Measurements from ENCODE around the gene DARS1. TPM values are rescaled to one million over a fixed set of nuclear protein-coding genes. Genes with fewer than 3 reads are reported as not detected.

The DARS1 gene
- total RNA-seq, 1 experiment from 2014 or later = 63.0 TPM

DNA sequence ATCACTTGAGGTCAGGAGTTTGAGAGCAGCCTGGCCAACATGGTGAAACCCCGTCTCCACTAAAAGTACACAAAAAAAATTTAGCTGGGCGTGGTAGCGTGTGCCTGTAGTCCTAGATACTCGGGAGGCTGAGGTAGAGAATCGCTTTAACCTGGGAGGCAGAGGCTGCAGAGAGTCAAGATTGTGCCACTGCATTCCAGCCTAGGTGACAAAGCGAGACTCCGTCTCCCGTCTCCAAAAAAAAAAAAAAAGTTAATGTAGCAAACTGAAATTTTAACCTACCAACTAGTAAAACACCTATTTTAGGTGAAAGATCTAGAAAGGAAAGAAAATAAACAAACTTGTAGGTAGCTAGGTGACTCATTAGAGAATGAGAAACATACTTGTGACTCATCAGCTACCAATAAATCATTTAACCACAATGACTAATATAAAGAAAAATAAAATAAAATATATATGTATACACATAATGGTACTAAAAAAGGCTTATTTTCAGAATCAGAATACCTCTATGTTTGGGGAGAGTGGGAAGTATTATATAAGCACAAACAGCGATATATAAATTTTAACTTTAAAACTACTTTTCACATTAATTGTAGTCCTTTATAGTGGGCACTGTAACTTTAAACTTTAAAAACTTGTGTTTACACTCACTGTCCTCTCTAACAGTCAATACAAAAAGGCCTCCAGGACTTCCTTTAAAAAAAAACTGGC is 36.6 kb downstream of the DARS1 start:
- Histone ChIP-seq H2AFZ (no peak overlapping the region), H3K4me2 (peak overlapping the region; percentile 71), H3K9me3 (ENCODE audit: insufficient read depth, low read depth) (0 out of 2 replicates have a peak, but pooled peaks cover 6% of the 10 kb centered on the region), H3K9me2 (ENCODE audit: insufficient read depth) (no peaks in the 10 kb centered on the region), H4K20me1 (ENCODE audit: insufficient read depth) (no peaks in the 10 kb centered on the region), H3K27ac (peak overlapping the region; percentile 93), H3K4me3 (peak overlapping the region; percentile 36; the same call in 1 of the 2 replicates), H3K36me3 (ENCODE audit: low read depth) (peaks cover 39% of the 10 kb centered on the region; the same call in 1 of the 2 replicates), H3K79me2 (ENCODE audit: low read depth) (peaks cover 57% of the 10 kb centered on the region), H3F3A (ENCODE audit: insufficient read depth, low read depth) (peaks cover 36% of the 10 kb centered on the region), H3K27me3 (ENCODE audit: insufficient read depth, low read depth) (no peaks in the 10 kb centered on the region), H3K4me1 (replicated peaks; ENCODE audit: insufficient read depth) (peaks cover 41% of the 10 kb centered on the region)
- DNase-seq = peak; percentile 75 to 95
- ChIA-PET CTCF (no interaction called here), POLR2A (ENCODE audit: unreplicated experiment) (interaction anchor here (0.6 kb wide), 2 partner anchors 12 to 615 kb away, joined by 3 to 13 read pairs; no protein-coding TSS in a partner anchor)
- TF ChIP-seq EZH2 (IDR thresholded peaks at IDR 0.05; ENCODE audit: low read depth) = no peak
- TF ChIP-seq, protein P1, sequence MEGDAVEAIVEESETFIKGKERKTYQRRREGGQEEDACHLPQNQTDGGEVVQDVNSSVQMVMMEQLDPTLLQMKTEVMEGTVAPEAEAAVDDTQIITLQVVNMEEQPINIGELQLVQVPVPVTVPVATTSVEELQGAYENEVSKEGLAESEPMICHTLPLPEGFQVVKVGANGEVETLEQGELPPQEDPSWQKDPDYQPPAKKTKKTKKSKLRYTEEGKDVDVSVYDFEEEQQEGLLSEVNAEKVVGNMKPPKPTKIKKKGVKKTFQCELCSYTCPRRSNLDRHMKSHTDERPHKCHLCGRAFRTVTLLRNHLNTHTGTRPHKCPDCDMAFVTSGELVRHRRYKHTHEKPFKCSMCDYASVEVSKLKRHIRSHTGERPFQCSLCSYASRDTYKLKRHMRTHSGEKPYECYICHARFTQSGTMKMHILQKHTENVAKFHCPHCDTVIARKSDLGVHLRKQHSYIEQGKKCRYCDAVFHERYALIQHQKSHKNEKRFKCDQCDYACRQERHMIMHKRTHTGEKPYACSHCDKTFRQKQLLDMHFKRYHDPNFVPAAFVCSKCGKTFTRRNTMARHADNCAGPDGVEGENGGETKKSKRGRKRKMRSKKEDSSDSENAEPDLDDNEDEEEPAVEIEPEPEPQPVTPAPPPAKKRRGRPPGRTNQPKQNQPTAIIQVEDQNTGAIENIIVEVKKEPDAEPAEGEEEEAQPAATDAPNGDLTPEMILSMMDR (conservative IDR thresholded peaks at IDR 0.05) = no peak
- no TSS peak for BruUV-seq (replicated peaks)
- intact Hi-C loops (cut with micrococcal nuclease; ENCODE audit: unreplicated experiment) = loop anchor here (1.0 to 10.0 kb wide), 3 partner anchors 37 to 288 kb away; partner anchors contain the start of genes DARS1 and MCM6

DNA sequence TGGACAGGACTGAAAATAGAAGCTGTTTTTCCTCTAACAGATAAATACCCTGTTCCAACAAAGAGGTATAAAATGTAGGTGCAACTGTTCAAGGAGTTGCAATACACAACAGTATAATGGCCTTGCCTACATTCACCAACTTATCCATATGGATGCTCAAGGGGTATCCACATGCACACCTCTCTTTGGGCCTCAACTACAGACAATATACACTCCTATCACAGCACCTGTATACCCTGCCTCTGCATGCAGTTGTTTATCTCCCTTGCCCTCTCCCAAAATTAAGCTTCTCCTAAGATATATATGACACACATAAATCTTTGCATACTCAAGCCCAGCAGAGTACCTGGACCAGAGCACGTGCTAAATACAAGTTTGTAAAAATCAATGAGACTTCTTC is 37.3 kb downstream of the DARS1 start:
- peaks cover 36% of the 10 kb centered on the region for H3F3A ChIP-seq (ENCODE audit: insufficient read depth, low read depth)
- no peaks in the 10 kb centered on the region for H4K20me1 ChIP-seq (ENCODE audit: insufficient read depth)
- no peak overlapping the region for H2AFZ ChIP-seq
- ChIA-PET CTCF (no interaction called here), POLR2A (ENCODE audit: unreplicated experiment) (interaction anchor here (0.6 to 0.7 kb wide), 2 partner anchors 614 to 1156 kb away, joined by 3 to 4 read pairs; no protein-coding TSS in a partner anchor)
- DNase-seq = no peak
- peaks cover 63% of the 10 kb centered on the region for H3K79me2 ChIP-seq (ENCODE audit: low read depth)
- TF ChIP-seq, protein P1 (conservative IDR thresholded peaks at IDR 0.05) = no peak
- no peak for TF ChIP-seq EZH2 (IDR thresholded peaks at IDR 0.05; ENCODE audit: low read depth)
- 0 out of 2 replicates have a peak, but pooled peaks cover 6% of the 10 kb centered on the region for H3K9me3 ChIP-seq (ENCODE audit: insufficient read depth, low read depth)
- intact Hi-C loops (cut with micrococcal nuclease; ENCODE audit: unreplicated experiment) = loop anchor here (1.0 to 10.0 kb wide), 2 partner anchors 73 to 288 kb away; partner anchors contain the start of gene MCM6
- no peaks in the 10 kb centered on the region for H3K27me3 ChIP-seq (ENCODE audit: insufficient read depth, low read depth)
- H3K4me3 ChIP-seq = peak overlapping the region; percentile 36; the same call in 1 of the 2 replicates
- peaks cover 41% of the 10 kb centered on the region for H3K4me1 ChIP-seq (replicated peaks; ENCODE audit: insufficient read depth)
- no peaks in the 10 kb centered on the region for H3K9me2 ChIP-seq (ENCODE audit: insufficient read depth)
- BruUV-seq (replicated peaks) = TSS peak; percentile 53
- peaks cover 40% of the 10 kb centered on the region for H3K36me3 ChIP-seq (ENCODE audit: low read depth)
- peak overlapping the region; percentile 71 for H3K4me2 ChIP-seq
- H3K27ac ChIP-seq = peak overlapping the region; percentile 93

GRCh38 chr2:135947483-135947882 is 37.9 kb downstream of the DARS1 start:
- no peak overlapping the region for H3K4me3 ChIP-seq
- 0 out of 2 replicates have a peak, but pooled peaks cover 6% of the 10 kb centered on the region for H3K9me3 ChIP-seq (ENCODE audit: insufficient read depth, low read depth)
- H3K4me2 ChIP-seq = peak overlapping the region; percentile 71
- DNase-seq = no peak
- TF ChIP-seq, protein P1 (conservative IDR thresholded peaks at IDR 0.05) = no peak
- no peak for TF ChIP-seq EZH2 (IDR thresholded peaks at IDR 0.05; ENCODE audit: low read depth)
- peaks cover 63% of the 10 kb centered on the region for H3K79me2 ChIP-seq (ENCODE audit: low read depth)
- no peaks in the 10 kb centered on the region for H3K9me2 ChIP-seq (ENCODE audit: insufficient read depth)
- intact Hi-C loops (cut with micrococcal nuclease; ENCODE audit: unreplicated experiment) = loop anchor here (10.0 kb wide), 1 partner anchor 73 kb away; the partner anchor contains the start of gene MCM6
- peak overlapping the region; percentile 93 for H3K27ac ChIP-seq
- H2AFZ ChIP-seq = no peak overlapping the region
- peaks cover 40% of the 10 kb centered on the region for H3K36me3 ChIP-seq (ENCODE audit: low read depth)
- no peaks in the 10 kb centered on the region for H4K20me1 ChIP-seq (ENCODE audit: insufficient read depth)
- H3K4me1 ChIP-seq (replicated peaks; ENCODE audit: insufficient read depth) = peaks cover 41% of the 10 kb centered on the region
- POLR2A ChIA-PET (ENCODE audit: unreplicated experiment) = no interaction called here
- CTCF ChIA-PET = no interaction called here
- BruUV-seq (replicated peaks) = no TSS peak
- no peaks in the 10 kb centered on the region for H3K27me3 ChIP-seq (ENCODE audit: insufficient read depth, low read depth)
- peaks cover 36% of the 10 kb centered on the region for H3F3A ChIP-seq (ENCODE audit: insufficient read depth, low read depth)

Data from PC-9 (cell line).